HG03460 (cell line): Measurements from ENCODE around the gene CD248.
A peak's percentile ranks its signal among the peaks of the same experiment; 100 is the strongest.
"Not testable (repeated sequence)": the region's sequence is repeated elsewhere in the genome, so short reads cannot be mapped to it uniquely, and the experiment has no call there.

ENCODE experiments used
- ATAC-seq: cut with Tn5 transposase; IDR thresholded peaks from one replicate; pipeline ENCODE4 v1.9.1; 2021; ENCODE audit not compliant: unreplicated experiment

CD248 gene

DNA sequence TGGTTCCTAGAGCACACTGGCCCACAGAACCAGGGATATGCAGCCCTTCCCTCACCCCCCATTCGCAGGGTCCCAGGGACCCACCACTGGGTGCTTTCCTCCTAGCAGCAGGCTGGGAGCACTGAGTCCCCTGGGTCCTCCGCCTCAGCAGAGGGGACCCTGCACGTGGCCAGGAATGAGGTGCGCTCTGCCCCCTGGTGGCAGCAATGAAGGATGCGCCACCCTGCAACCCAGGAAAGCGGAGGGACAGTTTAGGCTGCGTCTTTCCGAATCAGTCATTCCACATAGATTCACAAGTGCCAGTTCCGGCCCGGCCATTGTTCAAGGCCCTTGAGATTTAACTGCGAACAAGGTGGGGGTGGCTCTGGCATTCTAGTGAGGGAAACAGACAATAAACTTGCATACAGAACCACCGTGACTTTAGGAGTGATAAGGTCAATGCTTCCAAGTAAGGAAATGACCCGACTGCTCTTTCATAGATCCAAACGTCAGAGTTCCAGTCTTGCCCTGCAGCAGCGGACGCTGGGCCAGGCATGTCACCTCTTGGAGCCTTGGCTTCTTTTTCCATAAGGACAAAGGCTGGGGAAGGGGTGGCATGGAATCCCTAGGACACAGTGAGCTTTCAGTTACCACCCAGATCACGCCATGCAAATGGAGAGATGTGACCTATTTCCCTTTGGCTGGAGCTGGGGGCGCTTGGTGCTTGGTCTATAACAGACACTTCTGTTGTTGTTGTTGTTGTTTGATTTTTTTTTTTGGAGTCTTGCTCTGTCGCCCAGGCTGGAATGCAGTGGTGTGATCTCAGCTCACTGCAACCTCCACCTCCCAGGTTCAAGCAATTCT, 11.7 kb upstream of the CD248 start:
- ATAC-seq = peak; percentile 56

DNA sequence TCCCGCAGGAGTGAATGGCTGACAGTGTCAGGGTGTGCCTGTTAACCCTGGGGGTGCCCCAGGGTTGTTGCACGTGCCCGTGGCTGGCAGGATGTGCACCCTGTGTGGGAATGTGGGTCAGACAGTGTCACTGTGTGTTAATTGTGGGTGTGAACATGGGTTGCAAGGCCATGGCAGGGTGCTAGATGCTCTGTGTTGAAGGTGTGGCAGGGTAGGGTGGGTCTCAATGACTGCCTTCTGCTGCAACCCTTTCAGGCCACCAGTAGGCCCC, 11.1 kb upstream of the CD248 start:
- ATAC-seq = no peak

DNA sequence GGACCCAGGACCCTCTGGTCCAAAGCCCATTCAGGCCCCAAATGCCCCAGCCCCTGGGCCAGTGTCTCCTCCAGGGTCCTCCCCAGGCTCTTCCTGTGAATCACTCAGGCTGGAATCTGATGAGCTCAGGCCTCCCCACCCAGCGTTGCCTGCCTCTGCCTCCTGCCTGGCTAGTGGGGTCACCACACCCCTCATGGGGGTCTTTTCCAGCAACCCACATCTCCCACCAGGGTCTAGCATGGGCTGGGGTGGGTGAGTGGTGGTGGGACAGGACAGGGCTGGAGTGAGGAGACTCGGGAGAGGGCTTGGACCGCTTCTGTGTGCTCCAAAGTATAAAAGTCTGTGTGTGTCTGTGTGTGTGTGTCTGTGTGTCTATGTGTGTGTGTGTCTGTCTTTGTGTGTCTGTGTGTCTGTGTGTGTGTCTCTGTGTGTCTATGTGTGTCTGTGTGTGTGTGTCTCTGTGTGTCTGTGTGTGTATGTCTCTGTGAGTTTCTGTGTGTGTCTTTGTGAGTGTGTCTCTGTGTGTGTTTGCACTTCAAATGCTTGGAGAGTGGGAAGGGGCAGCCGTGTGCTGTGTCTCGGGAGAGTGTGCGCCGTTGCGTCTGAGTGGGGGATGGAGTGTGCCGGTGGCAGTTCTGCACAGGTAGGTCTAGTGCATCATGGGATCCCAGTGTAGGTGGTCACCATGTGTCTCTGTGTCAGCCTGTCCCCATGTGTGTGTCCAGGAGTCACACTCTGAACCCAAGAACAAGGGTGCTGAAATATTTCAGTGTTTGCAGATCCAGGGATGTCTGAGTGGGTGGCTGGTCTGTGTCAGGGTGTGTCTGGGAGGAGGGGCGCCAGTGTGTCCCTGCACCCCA, 10.6 kb upstream of the CD248 start:
- ATAC-seq = no peak

DNA sequence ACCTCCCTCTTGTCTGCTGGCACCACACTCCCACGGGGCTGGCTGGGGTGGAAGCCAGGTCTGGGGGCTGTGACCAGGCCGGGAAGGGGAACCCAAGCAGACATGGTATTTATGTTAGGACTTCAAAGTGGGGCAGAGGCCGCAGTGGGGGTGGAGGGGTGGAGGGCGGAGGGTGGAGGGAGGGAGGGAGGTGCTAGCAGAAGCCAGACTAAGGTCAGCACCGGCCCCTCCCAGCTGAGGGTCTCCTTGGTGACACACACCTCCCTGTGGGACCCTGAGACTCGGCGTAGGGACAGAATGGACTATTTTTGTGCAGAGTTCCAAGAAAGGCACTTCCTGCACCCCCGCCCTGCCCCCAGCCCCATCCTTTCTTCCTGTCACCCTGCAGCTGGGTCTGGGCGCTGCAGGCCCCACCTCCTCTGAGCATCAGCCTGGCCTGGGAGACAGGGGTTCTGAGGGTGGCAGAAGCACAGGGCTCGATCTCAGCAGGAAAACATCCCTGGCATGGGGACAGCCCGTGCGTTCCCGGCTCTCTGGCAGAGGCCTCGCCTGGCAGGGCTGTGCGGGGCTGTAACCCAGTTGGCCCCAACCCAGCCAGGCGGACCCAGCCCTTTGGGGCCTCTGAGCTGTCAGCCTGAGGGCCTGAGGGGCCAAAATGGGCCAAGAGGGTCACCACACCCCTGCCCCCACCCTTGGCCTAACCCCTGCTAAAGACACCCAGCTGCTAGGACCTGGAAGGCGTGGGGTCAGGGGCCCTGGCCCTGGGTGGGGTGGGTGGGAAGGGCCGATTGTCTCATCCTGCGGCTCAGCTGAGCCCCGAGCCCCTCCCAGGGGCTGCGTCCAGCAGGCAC, 9.6 kb upstream of the CD248 start:
- no peak for ATAC-seq

DNA sequence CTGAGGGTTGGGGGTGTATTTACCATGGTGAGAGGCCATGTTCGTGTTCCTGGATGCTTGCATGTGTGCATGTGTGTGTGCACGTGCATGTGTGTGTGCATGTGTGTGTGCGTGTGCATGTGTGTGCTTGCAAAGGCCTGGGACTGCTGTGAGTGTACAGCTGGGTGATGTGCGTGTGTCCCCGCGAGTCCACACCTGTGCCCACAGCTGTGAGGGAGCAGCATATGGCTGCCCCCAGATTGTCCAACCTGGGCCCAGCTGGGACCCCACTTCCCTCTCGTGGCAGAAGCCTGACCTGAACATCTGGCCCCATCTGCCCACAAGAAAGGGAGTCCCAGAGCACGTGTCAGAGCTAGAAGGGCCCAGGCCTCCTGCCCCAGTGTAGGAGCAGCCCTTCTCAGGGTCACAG, 8.4 kb upstream of the CD248 start:
- no peak for ATAC-seq

DNA sequence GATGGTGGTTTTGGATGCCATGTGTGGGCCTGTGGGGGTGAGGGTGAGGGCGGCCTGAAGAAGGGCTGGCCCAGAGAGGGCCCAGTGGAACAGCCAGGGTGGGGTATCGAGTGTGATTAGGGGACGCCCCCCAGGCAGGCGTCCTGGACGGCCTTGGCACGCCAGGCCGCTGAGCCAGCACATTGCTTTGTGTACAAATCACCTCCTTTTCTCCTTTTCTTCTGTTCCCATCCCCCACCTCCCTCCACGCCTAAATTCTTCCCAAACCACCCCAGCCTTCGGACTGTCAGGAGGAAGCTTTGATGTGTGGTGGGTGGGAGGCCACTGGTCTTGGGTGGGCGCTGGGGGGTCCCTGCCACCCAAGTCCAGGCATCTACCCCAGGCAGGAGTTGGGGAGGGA, 7.8 kb upstream of the CD248 start:
- ATAC-seq = no peak

GRCh38 chr11:66323684-66324083, 6.8 kb upstream of the CD248 start:
- ATAC-seq = no peak

DNA sequence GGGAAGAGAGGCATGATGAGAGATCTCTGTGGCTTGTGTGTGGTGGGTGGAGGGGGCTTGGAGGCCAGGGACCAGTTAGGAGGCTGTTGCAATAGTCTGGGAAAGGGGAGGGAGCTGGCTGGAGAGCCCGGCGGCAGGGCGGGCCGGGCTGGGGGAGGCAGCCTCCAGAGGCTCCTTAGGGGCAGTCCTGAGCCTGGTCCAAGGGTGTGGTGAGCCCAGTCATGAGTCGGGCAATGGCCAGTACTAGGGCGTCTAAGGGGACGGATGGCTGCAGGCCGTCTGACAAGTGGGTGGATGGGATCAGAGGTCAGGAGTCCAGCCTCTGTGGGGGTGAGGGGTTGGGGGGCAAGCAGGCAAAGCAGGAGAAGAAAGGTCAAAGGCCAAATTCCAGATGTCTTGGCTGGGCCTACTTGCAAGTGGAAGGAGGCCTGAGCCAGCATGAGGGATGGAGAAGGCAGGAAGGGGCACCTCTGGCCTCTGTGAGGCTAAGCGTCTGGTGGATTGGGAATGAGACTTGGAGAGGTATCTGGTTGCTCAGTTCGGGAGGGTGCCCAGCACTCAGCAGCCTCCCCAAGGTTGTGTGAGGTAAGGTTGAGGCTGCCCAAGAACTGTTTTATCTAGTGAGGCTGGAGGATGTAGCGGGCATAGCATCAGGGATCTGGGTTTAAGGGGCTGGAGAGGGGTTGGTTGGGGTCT, 6.0 kb upstream of the CD248 start:
- no peak for ATAC-seq

DNA sequence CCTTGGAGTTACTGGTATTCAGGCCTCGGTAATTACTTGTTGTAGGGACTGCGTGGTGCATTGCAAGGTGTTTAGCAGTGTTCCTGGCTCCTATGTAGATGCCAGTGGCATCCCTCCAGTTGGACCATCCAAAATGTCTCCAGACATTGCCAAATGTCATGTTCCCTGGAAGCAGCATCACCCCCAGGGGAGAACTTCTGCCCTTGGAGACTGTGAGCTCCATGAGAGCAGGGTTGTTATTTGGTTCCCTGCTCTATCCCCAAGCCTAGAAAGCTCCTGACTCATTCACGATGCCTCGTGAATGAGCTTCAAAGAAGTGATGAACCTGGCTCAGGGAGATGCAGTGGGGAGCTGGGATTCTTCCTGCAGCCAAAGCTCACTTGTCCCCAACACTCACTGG, 4.8 kb upstream of the CD248 start:
- no peak for ATAC-seq

DNA sequence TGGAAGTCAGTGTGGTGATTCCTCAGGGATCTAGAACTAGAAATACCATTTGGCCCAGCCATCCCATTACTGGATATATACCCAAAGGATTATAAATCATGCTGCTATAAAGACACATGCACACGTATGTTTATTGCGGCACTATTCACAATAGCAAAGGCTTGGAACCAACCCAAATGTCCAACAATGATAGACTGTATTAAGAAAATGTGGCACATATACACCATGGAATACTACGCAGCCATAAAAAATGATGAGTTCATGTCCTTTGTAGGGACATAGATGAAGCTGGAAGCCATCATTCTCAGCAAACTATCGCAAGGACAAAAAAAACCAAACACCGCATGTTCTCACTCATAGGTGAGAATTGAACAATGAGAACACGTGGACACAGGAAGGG, 3.9 kb upstream of the CD248 start:
- ATAC-seq = not testable (repeated sequence)

- ATAC-seq = not testable (repeated sequence)
Measured at GRCh38 chr11:66320289-66320688, 3.4 kb upstream of the CD248 start.

- no peak for ATAC-seq
Measured at GRCh38 chr11:66318600-66318970, 1.7 kb upstream of the CD248 start.

- no peak for ATAC-seq
Measured at GRCh38 chr11:66317723-66318599, 1.1 kb upstream of the CD248 start.

DNA sequence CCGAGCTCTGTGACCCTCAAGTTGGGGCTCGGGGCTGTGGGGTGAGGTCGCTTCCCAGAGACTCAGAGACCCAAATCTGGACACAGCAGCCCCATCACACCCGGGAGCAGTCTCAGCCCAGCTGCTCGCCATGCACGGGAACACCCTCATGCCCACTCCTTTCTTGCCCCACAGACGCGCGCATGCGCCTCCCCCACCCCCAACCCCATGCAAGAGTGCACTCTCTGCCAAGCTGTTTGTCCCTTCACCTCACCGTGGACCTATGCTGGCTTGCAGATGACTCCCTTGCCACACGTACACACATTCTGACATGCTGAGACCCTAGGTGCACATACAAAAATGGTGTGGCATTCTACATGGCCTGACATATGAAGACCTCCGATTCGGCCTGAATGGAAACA, 478 bp upstream of the CD248 start:
- no peak for ATAC-seq

DNA sequence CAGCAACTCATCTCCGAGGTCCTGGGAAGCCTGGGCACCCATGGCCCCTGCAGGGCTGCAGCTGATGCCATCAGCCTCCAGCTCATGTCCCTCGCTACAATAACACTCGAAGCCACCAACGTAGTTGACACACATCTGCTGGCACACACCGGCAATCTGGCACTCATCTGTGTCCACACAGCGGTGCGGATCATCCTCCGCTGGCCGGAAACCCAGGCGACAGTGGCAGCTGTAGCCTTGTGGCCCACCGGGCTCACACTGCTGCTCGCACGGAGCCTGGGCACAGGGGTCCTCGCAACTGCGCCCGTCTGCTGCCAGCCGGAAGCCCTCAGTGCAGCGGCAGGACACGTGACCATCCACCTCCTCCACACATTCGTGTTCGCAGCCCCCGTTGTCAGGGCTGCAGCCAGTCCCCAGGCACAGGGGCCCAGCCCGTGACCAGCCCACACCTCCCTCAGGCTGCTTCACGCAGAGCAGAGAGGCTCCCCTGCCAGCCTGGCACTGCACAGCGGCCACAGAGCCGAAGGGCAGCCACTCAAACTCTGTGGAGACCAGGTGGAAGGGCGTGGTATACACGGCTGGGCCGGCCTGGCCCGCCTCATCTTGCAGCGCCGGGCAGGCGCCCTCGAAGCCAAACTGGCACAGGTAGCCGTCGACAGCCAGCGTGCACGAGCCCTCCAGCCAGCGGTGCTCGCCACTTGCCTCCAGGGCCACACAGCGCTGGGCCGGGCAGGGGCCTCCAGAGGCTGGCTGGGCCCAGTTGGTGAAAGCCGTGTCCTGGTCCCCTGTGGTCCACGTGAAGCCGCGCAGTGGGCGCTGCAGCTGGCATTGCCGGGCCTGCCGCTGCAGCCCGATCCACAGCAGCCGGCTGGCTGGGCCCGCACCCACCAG, 678 bp downstream of the CD248 start:
- ATAC-seq = no peak

DNA sequence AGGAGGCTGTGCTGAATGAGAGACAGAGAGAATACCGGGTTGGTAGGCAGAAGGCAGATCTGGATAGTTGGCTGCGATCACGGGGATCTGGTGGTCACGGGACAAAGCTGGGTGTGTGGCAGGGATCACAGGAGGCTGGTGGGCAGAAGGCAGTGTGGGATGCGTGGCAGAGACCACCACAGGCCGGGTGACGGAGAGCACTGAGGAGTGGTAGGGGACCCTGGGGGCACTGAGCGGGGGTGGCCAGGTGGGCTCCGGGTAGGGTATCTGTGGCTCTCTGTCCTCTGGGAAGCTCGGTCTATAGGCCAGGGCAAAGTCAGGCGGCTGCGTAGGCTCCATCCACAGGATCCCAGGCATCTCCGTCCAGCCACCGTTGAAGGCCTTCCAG, 1.4 kb downstream of the CD248 start:
- ATAC-seq = no peak

DNA sequence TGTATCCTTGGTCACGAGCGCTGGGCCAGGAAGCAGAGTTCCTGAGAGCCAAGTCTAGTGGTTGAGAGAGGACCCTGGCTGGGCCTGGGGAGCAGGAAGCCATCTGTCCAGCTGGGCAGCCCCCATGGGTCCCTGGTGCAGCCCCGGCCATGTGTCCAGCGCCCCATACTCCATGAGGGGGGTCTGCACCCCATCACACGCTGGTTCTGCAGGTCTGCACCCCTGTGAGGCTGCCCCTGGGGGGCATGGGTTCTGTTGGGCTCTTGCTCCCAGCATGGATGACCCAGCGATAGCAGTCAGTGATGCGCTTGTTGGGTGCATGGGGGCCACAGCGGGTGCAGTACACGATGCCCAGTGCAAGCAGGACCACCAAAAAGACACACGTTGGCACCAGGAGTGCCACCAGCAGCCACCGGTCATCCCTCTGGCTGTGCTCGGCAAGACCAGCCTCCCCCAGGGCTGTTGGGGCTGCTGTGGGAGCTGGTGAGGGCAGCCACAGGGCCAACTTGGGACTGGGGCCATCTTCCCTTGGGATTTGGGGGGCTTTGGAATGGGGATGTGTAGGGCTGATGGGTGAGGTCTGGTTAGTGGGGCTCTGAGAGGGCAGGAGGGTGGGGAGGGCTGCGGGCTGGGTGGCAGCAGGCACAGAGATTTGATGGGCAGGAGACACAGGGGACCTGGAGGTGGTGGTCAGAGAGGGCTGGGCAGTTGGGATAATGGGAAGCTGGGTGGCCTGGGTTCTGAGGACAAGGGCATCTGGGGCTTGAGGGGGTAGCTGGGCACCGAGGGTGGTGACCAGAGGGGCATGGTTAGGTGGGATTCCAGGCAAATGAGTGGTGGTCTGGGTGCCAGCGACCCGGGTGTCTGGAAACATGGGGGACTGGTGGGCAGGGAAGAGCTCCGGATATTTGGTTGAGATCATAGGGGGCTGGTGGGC, 2.0 kb downstream of the CD248 start:
- no peak for ATAC-seq

DNA sequence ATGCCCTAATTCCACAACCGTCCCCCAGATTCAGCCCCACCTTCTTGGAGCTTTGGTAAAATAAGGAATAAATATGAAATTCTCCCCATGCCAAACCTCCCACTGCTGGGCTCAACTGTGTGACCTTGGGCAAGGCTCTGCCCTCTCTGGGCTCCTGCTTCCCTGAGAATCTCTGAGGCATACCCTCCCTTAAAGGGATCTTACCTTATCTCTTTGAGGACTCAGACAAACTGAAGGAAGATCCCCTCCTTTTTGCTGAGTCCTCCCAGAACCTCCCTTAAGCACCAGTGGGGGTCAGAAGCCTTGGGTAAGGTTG, 2.7 kb downstream of the CD248 start:
- no peak for ATAC-seq
